DND-41 (cell line): ENCODE data around the gene GDI1.

ENCODE experiments used
- ATAC-seq: fragments of 200-7000 bp; cut with Tn5 transposase; 3 replicates; pipeline ENCODE4 v1.9.1; 2021; ENCODE audit warnings: low read depth; ENCODE audit not compliant: insufficient read depth
- DNase-seq: peaks from one replicate; pipeline ENCODE4 v3.0.0-alpha.2; 2020
- H2AFZ ChIP-seq: 2 replicates; pipeline ENCODE4 v1.6.0; 2012; ENCODE audit warnings: low read depth, low read length
- H3K27ac ChIP-seq: 2 replicates; pipeline ENCODE4 v1.5.1; 2012; ENCODE audit warnings: low read length, inconsistent platforms
- H3K27me3 ChIP-seq: fragments of 200-600 bp; sonication (generic); 2 replicates; pipeline ENCODE4 v1.6.0; 2012; ENCODE audit warnings: low read length, mild to moderate bottlenecking, inconsistent platforms; ENCODE audit not compliant: insufficient read depth, poor library complexity
- H3K36me3 ChIP-seq: 2 replicates; pipeline ENCODE4 v1.5.1; 2012; ENCODE audit warnings: low read length, inconsistent platforms; ENCODE audit not compliant: insufficient read depth
- H3K4me1 ChIP-seq: 2 replicates; pipeline ENCODE4 v1.5.1; 2012; ENCODE audit warnings: mild to moderate bottlenecking, low read length; ENCODE audit not compliant: insufficient read depth
- H3K4me2 ChIP-seq: 2 replicates; pipeline ENCODE4 v1.6.0; 2012; ENCODE audit warnings: mild to moderate bottlenecking, moderate library complexity, low read length, inconsistent platforms; ENCODE audit not compliant: insufficient read depth
- H3K4me3 ChIP-seq, 2 experiments: fragments of 200-600 bp in 1 of 2; shearing (Covaris generic) in 1 of 2; 2 replicates each; pipeline ENCODE4 v1.5.1; 2012 to 2016; ENCODE audit warnings: inconsistent platforms in 2 of 2, low read length in 2 of 2, mild to moderate bottlenecking in 2 of 2, low read depth in 1 of 2, moderate library complexity in 1 of 2
- H3K79me2 ChIP-seq: 2 replicates; pipeline ENCODE4 v1.6.0; 2012; ENCODE audit warnings: low read length, inconsistent platforms; ENCODE audit not compliant: insufficient read depth
- H3K9ac ChIP-seq: 2 replicates; pipeline ENCODE4 v1.6.0; 2012; ENCODE audit warnings: low read depth, mild to moderate bottlenecking, inconsistent platforms, low read length, moderate library complexity
- H3K9me3 ChIP-seq: 2 replicates; pipeline ENCODE4 v1.5.1; 2012; ENCODE audit warnings: low read length, moderate library complexity, mild to moderate bottlenecking, inconsistent platforms; ENCODE audit not compliant: insufficient read depth, severe bottlenecking
- H4K20me1 ChIP-seq: 2 replicates; pipeline ENCODE4 v1.6.0; 2012; ENCODE audit warnings: low read length; ENCODE audit not compliant: insufficient read depth
- EZH2 ChIP-seq: IDR thresholded peaks from 3 replicates; pipeline ENCODE4 v1.6.1; 2012; ENCODE audit warnings: borderline replicate concordance, low read depth, mild to moderate bottlenecking, moderate library complexity, low read length, inconsistent platforms; ENCODE audit not compliant: severe bottlenecking
- TF ChIP-seq, protein P1 (sequence below): IDR thresholded peaks from 2 replicates; pipeline ENCODE4 v1.5.1; 2012; ENCODE audit warnings: borderline replicate concordance, low read length, moderate library complexity, mild to moderate bottlenecking; ENCODE audit not compliant: poor library complexity, severe bottlenecking; ENCODE audit errors: extremely low read depth

The GDI1 gene

DNA sequence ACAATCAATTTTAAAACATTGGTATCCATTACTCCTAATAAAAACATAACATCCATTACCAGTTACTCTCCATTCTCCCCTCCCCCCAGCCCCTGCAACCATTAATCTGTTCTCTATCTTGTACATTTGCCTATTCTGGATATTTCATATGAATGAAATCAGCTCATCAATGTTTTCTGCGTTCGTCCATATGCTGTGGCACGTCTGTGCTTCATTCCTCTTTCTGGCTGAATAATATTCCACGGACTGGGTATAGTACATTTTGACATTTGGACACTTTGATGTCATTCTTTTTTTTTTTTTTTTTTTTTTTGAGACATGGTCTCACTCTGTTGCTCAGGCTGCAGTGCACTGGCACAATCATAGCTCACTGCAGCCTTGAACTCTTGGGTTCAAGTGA is 33.1 kb upstream of the GDI1 start:
- ATAC-seq (no peak), DNase-seq (no peak)
- Histone ChIP-seq H4K20me1 (peaks cover 20% of the 10 kb centered on the region), H3K4me2 (no peak overlapping the region), H3K79me2 (peaks cover 11% of the 10 kb centered on the region), H3K9me3 (no peaks in the 10 kb centered on the region), H2AFZ (no peak overlapping the region), H3K9ac (no peak overlapping the region), H3K27ac (no peak overlapping the region), H3K27me3 (no peaks in the 10 kb centered on the region), H3K36me3 (peaks cover 25% of the 10 kb centered on the region), H3K4me1 (peaks cover 14% of the 10 kb centered on the region), H3K4me3 (no peak overlapping the region)
- TF ChIP-seq, protein P1, sequence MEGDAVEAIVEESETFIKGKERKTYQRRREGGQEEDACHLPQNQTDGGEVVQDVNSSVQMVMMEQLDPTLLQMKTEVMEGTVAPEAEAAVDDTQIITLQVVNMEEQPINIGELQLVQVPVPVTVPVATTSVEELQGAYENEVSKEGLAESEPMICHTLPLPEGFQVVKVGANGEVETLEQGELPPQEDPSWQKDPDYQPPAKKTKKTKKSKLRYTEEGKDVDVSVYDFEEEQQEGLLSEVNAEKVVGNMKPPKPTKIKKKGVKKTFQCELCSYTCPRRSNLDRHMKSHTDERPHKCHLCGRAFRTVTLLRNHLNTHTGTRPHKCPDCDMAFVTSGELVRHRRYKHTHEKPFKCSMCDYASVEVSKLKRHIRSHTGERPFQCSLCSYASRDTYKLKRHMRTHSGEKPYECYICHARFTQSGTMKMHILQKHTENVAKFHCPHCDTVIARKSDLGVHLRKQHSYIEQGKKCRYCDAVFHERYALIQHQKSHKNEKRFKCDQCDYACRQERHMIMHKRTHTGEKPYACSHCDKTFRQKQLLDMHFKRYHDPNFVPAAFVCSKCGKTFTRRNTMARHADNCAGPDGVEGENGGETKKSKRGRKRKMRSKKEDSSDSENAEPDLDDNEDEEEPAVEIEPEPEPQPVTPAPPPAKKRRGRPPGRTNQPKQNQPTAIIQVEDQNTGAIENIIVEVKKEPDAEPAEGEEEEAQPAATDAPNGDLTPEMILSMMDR = no peak
- no peak for TF ChIP-seq EZH2

- ATAC-seq = no peak
- Histone ChIP-seq H3K27me3 (no peaks in the 10 kb centered on the region), H3K27ac (no peak overlapping the region), H3K4me3 (no peak overlapping the region), H3K4me2 (no peak overlapping the region), H3K4me1 (peaks cover 5% of the 10 kb centered on the region), H3K36me3 (peaks cover 16% of the 10 kb centered on the region), H3K9me3 (no peaks in the 10 kb centered on the region), H3K79me2 (peaks cover 3% of the 10 kb centered on the region; the same call in 1 of the 2 replicates), H4K20me1 (peaks cover 12% of the 10 kb centered on the region), H2AFZ (no peak overlapping the region), H3K9ac (no peak overlapping the region)
- no peak for DNase-seq
- TF ChIP-seq EZH2 = no peak
- TF ChIP-seq, protein P1 = no peak
Measured at GRCh38 chrX:154404625-154405192, 32.2 kb upstream of the GDI1 start.

GRCh38 chrX:154408659-154409221 is 28.2 kb upstream of the GDI1 start:
- Histone ChIP-seq H3K4me3 (no peak overlapping the region), H3K9ac (no peak overlapping the region), H3K4me1 (peaks cover 14% of the 10 kb centered on the region), H3K9me3 (no peaks in the 10 kb centered on the region), H3K4me2 (no peak overlapping the region), H3K79me2 (peaks cover 20% of the 10 kb centered on the region; the same call in 1 of the 2 replicates), H3K27me3 (no peaks in the 10 kb centered on the region), H3K36me3 (peaks cover 12% of the 10 kb centered on the region), H4K20me1 (no peaks in the 10 kb centered on the region), H2AFZ (no peak overlapping the region), H3K27ac (no peak overlapping the region)
- ATAC-seq (no peak), DNase-seq (no peak)
- TF ChIP-seq, protein P1 = no peak
- no peak for TF ChIP-seq EZH2
